WTC11 (cell line): ENCODE results near the gene SLC39A3. TPM values are rescaled to one million over a fixed set of nuclear protein-coding genes. Genes with fewer than 3 reads are reported as not detected.

Experiments used
- ATAC-seq: fragments of 200-7000 bp; cut with Tn5 transposase; 2 replicates; pipeline ENCODE4 v1.10.0; 2021; ENCODE audit warnings: mild to moderate bottlenecking, moderate library complexity
- CTCF ChIA-PET: fragments of 300-600 bp; sonication (Branson Sonifier 250); formaldehyde crosslinking; loops from one replicate; lab custom pipeline; 2021; ENCODE audit warnings: antibody characterized with exemption; lab: Charles Lee
- POLR2A ChIA-PET: fragments of 350-600 bp; sonication (Branson Sonifier 250); formaldehyde crosslinking; loops from one replicate; lab custom pipeline; 2021; ENCODE audit warnings: antibody characterized with exemption; lab: Charles Lee
- DNase-seq: peaks from one replicate; pipeline ENCODE4 v3.0.0; 2021; ENCODE audit warnings: low spot score
- H3K27ac Mint-ChIP-seq: 2 replicates; pipeline ENCODE4 v1.8.0; 2021; ENCODE audit warnings: mixed read lengths
- H3K27me3 Mint-ChIP-seq: 2 replicates; pipeline ENCODE4 v1.8.0; 2021; ENCODE audit warnings: low read depth, mild to moderate bottlenecking, moderate library complexity, mixed read lengths
- H3K36me3 Mint-ChIP-seq: 2 replicates; pipeline ENCODE4 v1.8.0; 2021; ENCODE audit warnings: mixed read lengths
- H3K4me1 Mint-ChIP-seq: 2 replicates; pipeline ENCODE4 v1.8.0; 2022; ENCODE audit warnings: mixed read lengths
- H3K4me3 Mint-ChIP-seq: 2 replicates; pipeline ENCODE4 v1.8.0; 2021; ENCODE audit warnings: mild to moderate bottlenecking, moderate library complexity, mixed read lengths
- H3K9me3 Mint-ChIP-seq: 2 replicates; pipeline ENCODE4 v1.8.0; 2021; ENCODE audit warnings: mixed read lengths
- ATF2 ChIP-seq: sonication (generic); formaldehyde crosslinking; IDR thresholded peaks from 2 replicates; pipeline ENCODE4 v1.8.1; 2022; ENCODE audit warnings: low read depth, missing genetic modification reagents, borderline replicate concordance
- CDX4 ChIP-seq: fragments of 250-450 bp; sonication (Bioruptor Pico); IDR thresholded peaks from 2 replicates; pipeline ENCODE4 v1.9.0; 2021; ENCODE audit warnings: moderate library complexity, mild to moderate bottlenecking, inconsistent platforms, borderline replicate concordance
- E2F4 ChIP-seq: sonication (generic); formaldehyde crosslinking; IDR thresholded peaks from 2 replicates; pipeline ENCODE4 v1.8.1; 2022; ENCODE audit warnings: low read depth, mild to moderate bottlenecking, moderate library complexity, missing genetic modification reagents, borderline replicate concordance
- FOXK1 ChIP-seq: sonication (generic); formaldehyde crosslinking; IDR thresholded peaks from 2 replicates; pipeline ENCODE4 v1.8.0; 2022; ENCODE audit warnings: mild to moderate bottlenecking, moderate library complexity, missing genetic modification reagents
- GTF2I ChIP-seq: fragments of 250-450 bp; sonication (Bioruptor Pico); conservative IDR thresholded peaks from 2 replicates; pipeline ENCODE4 v1.4.0; 2021; ENCODE audit warnings: mild to moderate bottlenecking
- HMGXB4 ChIP-seq: sonication (generic); formaldehyde crosslinking; IDR thresholded peaks from 2 replicates; pipeline ENCODE4 v1.8.1; 2023; ENCODE audit warnings: mild to moderate bottlenecking, moderate library complexity, missing genetic modification reagents
- IRF2 ChIP-seq: sonication (generic); formaldehyde crosslinking; IDR thresholded peaks from 2 replicates; pipeline ENCODE4 v1.8.0; 2022; ENCODE audit warnings: low read depth, missing genetic modification reagents, borderline replicate concordance
- JUN ChIP-seq: sonication (generic); formaldehyde crosslinking; IDR thresholded peaks from 2 replicates; pipeline ENCODE4 v1.8.0; 2023; ENCODE audit warnings: mild to moderate bottlenecking, missing genetic modification reagents
- MXD4 ChIP-seq: fragments of 250-450 bp; sonication (Bioruptor Pico); IDR thresholded peaks from 2 replicates; pipeline ENCODE4 v1.8.0; 2021; ENCODE audit warnings: mild to moderate bottlenecking, moderate library complexity, borderline replicate concordance
- MYBL2 ChIP-seq: sonication (generic); formaldehyde crosslinking; IDR thresholded peaks from 2 replicates; pipeline ENCODE4 v1.8.1; 2023; ENCODE audit warnings: mild to moderate bottlenecking, moderate library complexity, missing genetic modification reagents
- OVOL2 ChIP-seq: fragments of 250-450 bp; sonication (Bioruptor Pico); IDR thresholded peaks from 2 replicates; pipeline ENCODE4 v1.9.0; 2021; ENCODE audit warnings: mild to moderate bottlenecking, borderline replicate concordance
- RELA ChIP-seq: sonication (generic); formaldehyde crosslinking; IDR thresholded peaks from 2 replicates; pipeline ENCODE4 v1.8.1; 2022; ENCODE audit warnings: missing genetic modification reagents, mild to moderate bottlenecking, borderline replicate concordance
- SMAD3 ChIP-seq: sonication (generic); formaldehyde crosslinking; IDR thresholded peaks from 2 replicates; pipeline ENCODE4 v1.8.0; 2022; ENCODE audit warnings: missing genetic modification reagents, mild to moderate bottlenecking, borderline replicate concordance
- SP1 ChIP-seq: sonication (generic); formaldehyde crosslinking; conservative IDR thresholded peaks from 2 replicates; pipeline ENCODE4 v1.8.1; 2022; ENCODE audit warnings: missing genetic modification reagents
- TP53 ChIP-seq: sonication (generic); formaldehyde crosslinking; IDR thresholded peaks from 2 replicates; pipeline ENCODE4 v1.8.1; 2023; ENCODE audit warnings: mild to moderate bottlenecking, missing genetic modification reagents
- USF1 ChIP-seq: sonication (generic); formaldehyde crosslinking; IDR thresholded peaks from 2 replicates; pipeline ENCODE4 v1.8.0; 2022; ENCODE audit warnings: mild to moderate bottlenecking, missing genetic modification reagents
- ZNF671 ChIP-seq: fragments of 250-450 bp; sonication (Bioruptor Pico); IDR thresholded peaks from 2 replicates; pipeline ENCODE4 v1.8.0; 2021; ENCODE audit warnings: mild to moderate bottlenecking
- total RNA-seq: library from RNA; stranded (reverse); gene quantifications from 3 replicates; pipeline ENCODE4 v1.2.3, GENCODE V29; 2021
- TF ChIP-seq, protein P1 (sequence below): fragments of 250-450 bp; sonication (Bioruptor Pico); IDR thresholded peaks from 2 replicates; pipeline ENCODE4 v1.9.0; 2021; ENCODE audit warnings: mild to moderate bottlenecking, borderline replicate concordance
- TF ChIP-seq, protein P2 (sequence below): fragments of 200-600 bp; IDR thresholded peaks from 2 replicates; pipeline ENCODE4 v1.8.0; 2022; ENCODE audit warnings: antibody characterized with exemption
- TF ChIP-seq, protein P3 (sequence below): fragments of 250-450 bp; sonication (Bioruptor Pico); IDR thresholded peaks from 2 replicates; pipeline ENCODE4 v1.9.0; 2021; ENCODE audit warnings: mild to moderate bottlenecking
- TF ChIP-seq, protein P4 (sequence below): fragments of 250-450 bp; sonication (Bioruptor Pico); IDR thresholded peaks from 2 replicates; pipeline ENCODE4 v1.8.0; 2021; ENCODE audit warnings: mild to moderate bottlenecking

SLC39A3 gene
- total RNA-seq, 1 experiment from 2014 or later: 38.0 TPM

- Mint-ChIP-seq H3K27me3 (no peaks in the 10 kb centered on the region), H3K27ac (no peak overlapping the region), H3K4me3 (no peak overlapping the region), H3K4me1 (no peaks in the 10 kb centered on the region), H3K9me3 (no peaks in the 10 kb centered on the region), H3K36me3 (no peaks in the 10 kb centered on the region)
- CTCF ChIA-PET: no interaction called here
- no peak for DNase-seq
- POLR2A ChIA-PET: no interaction called here
- no peak for ATAC-seq
- no peak for TF ChIP-seq OVOL2 (CRISPR knock-in tag)
- no peak for TF ChIP-seq HMGXB4 (CRISPR knock-in tag)
- no peak for TF ChIP-seq MXD4
- TF ChIP-seq, protein P1, sequence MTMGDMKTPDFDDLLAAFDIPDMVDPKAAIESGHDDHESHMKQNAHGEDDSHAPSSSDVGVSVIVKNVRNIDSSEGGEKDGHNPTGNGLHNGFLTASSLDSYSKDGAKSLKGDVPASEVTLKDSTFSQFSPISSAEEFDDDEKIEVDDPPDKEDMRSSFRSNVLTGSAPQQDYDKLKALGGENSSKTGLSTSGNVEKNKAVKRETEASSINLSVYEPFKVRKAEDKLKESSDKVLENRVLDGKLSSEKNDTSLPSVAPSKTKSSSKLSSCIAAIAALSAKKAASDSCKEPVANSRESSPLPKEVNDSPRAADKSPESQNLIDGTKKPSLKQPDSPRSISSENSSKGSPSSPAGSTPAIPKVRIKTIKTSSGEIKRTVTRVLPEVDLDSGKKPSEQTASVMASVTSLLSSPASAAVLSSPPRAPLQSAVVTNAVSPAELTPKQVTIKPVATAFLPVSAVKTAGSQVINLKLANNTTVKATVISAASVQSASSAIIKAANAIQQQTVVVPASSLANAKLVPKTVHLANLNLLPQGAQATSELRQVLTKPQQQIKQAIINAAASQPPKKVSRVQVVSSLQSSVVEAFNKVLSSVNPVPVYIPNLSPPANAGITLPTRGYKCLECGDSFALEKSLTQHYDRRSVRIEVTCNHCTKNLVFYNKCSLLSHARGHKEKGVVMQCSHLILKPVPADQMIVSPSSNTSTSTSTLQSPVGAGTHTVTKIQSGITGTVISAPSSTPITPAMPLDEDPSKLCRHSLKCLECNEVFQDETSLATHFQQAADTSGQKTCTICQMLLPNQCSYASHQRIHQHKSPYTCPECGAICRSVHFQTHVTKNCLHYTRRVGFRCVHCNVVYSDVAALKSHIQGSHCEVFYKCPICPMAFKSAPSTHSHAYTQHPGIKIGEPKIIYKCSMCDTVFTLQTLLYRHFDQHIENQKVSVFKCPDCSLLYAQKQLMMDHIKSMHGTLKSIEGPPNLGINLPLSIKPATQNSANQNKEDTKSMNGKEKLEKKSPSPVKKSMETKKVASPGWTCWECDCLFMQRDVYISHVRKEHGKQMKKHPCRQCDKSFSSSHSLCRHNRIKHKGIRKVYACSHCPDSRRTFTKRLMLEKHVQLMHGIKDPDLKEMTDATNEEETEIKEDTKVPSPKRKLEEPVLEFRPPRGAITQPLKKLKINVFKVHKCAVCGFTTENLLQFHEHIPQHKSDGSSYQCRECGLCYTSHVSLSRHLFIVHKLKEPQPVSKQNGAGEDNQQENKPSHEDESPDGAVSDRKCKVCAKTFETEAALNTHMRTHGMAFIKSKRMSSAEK (CRISPR knock-in tag): no peak
- TF ChIP-seq TP53: no peak
- no peak for TF ChIP-seq SP1 (CRISPR knock-in tag)
- TF ChIP-seq GTF2I (CRISPR knock-in tag): no peak
- TF ChIP-seq SMAD3: no peak
- TF ChIP-seq FOXK1: no peak
Measured at GRCh38 chr19:2694196-2694595, 45.6 kb downstream of the SLC39A3 start.

DNA sequence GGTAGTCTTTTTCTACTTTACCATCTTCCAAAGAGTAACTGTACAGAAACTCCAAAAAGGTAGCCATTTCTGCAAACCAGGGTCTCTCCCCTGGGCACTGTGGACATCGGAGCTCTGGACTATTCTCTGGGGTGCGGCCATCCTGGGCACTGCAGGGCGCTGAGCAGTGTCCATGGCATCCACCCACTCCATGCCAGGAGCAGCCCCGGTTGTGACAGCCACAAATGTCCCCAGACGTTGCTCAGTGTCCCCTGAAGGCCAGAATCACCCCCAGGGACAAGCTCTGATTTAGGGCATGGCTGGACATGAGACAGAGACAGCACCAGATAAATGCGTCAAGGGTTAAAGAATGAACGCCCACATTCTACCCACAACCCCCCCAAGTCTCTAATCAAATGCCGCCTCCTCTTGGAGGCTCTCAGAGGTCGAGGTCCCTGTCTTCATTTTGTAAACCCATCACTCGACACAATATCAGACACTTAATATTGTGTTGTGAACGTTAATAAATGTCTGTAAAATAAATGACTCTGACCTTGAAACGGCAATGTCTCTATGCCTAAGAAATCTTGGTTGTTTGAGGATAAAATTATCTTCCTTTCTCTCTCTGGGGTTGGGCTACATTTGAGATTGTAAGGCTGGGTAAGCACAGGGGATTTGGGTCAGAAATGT, 46.2 kb downstream of the SLC39A3 start:
- Mint-ChIP-seq H3K27me3 (no peaks in the 10 kb centered on the region), H3K36me3 (no peaks in the 10 kb centered on the region), H3K4me3 (no peak overlapping the region), H3K27ac (no peak overlapping the region), H3K9me3 (no peaks in the 10 kb centered on the region), H3K4me1 (no peaks in the 10 kb centered on the region)
- no peak for ATAC-seq
- ChIA-PET POLR2A (no interaction called here), CTCF (no interaction called here)
- DNase-seq: no peak
- TF ChIP-seq IRF2 (CRISPR knock-in tag): no peak
- no peak for TF ChIP-seq ATF2
- no peak for TF ChIP-seq MXD4
- TF ChIP-seq MYBL2: no peak
- no peak for TF ChIP-seq USF1
- TF ChIP-seq, protein P2, sequence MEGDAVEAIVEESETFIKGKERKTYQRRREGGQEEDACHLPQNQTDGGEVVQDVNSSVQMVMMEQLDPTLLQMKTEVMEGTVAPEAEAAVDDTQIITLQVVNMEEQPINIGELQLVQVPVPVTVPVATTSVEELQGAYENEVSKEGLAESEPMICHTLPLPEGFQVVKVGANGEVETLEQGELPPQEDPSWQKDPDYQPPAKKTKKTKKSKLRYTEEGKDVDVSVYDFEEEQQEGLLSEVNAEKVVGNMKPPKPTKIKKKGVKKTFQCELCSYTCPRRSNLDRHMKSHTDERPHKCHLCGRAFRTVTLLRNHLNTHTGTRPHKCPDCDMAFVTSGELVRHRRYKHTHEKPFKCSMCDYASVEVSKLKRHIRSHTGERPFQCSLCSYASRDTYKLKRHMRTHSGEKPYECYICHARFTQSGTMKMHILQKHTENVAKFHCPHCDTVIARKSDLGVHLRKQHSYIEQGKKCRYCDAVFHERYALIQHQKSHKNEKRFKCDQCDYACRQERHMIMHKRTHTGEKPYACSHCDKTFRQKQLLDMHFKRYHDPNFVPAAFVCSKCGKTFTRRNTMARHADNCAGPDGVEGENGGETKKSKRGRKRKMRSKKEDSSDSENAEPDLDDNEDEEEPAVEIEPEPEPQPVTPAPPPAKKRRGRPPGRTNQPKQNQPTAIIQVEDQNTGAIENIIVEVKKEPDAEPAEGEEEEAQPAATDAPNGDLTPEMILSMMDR: no peak
- TF ChIP-seq, protein P3, sequence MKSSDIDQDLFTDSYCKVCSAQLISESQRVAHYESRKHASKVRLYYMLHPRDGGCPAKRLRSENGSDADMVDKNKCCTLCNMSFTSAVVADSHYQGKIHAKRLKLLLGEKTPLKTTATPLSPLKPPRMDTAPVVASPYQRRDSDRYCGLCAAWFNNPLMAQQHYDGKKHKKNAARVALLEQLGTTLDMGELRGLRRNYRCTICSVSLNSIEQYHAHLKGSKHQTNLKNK (CRISPR knock-in tag): no peak
- no peak for TF ChIP-seq E2F4 (CRISPR knock-in tag)
- TF ChIP-seq OVOL2 (CRISPR knock-in tag): no peak
- TF ChIP-seq ZNF671 (CRISPR knock-in tag): no peak
- no peak for TF ChIP-seq CDX4 (CRISPR knock-in tag)
- TF ChIP-seq RELA (CRISPR knock-in tag): no peak
- no peak for TF ChIP-seq JUN (CRISPR knock-in tag)
- TF ChIP-seq, protein P4, sequence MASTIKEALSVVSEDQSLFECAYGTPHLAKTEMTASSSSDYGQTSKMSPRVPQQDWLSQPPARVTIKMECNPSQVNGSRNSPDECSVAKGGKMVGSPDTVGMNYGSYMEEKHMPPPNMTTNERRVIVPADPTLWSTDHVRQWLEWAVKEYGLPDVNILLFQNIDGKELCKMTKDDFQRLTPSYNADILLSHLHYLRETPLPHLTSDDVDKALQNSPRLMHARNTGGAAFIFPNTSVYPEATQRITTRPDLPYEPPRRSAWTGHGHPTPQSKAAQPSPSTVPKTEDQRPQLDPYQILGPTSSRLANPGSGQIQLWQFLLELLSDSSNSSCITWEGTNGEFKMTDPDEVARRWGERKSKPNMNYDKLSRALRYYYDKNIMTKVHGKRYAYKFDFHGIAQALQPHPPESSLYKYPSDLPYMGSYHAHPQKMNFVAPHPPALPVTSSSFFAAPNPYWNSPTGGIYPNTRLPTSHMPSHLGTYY (CRISPR knock-in tag): no peak
